ENCODE results near the gene PTPRD.

PTPRD gene

DNA sequence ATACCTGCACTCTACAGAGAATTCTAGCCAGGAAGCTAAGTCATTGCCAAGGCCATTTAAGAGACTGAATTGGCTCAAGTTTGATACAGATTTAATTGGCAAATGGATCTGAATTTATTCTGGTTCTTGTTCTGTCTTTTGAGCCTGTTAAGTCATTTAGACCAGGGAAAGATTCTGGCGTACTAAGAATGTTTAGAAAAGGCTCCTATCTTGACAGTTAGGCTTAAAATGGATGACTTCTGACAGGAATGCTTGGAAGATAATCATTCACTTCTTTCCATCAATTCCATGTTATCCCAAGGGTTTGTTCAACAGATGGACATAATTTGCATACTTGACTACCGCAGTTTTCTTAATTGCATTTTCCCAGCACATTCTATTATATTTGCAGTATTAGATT, 376.6 kb downstream of the PTPRD start:
- H3K4me2 ChIP-seq (ENCODE audit: low read length): no peak overlapping the region
- H3K23ac ChIP-seq (ENCODE audit: low read length): no peak overlapping the region
- no peak overlapping the region for H2BK12ac ChIP-seq (ENCODE audit: low read length)
- no peaks in the 10 kb centered on the region for H3K79me2 ChIP-seq (ENCODE audit: control insufficient read depth, insufficient read depth, low read length, poor library complexity)
- H2AK5ac ChIP-seq (ENCODE audit: low read length): no peak overlapping the region
- no peak overlapping the region for H2BK120ac ChIP-seq (ENCODE audit: insufficient read depth, low read length, poor library complexity)
- H4K12ac ChIP-seq (ENCODE audit: low read depth, low read length): no peak overlapping the region
- H3K36me3 ChIP-seq (ENCODE audit: control insufficient read depth in 1 of 2, insufficient read depth in 2 of 2, low read length in 2 of 2): no peaks in the 10 kb centered on the region
- no peak overlapping the region for H3K14ac ChIP-seq (ENCODE audit: low read length)
- no peak overlapping the region for H3K27ac ChIP-seq (ENCODE audit: low read depth, low read length)
- H4K8ac ChIP-seq (ENCODE audit: low read depth, low read length): no peak overlapping the region
- no CpG with 5 or more reads among the region's 2 CpGs for WGBS (ENCODE audit: extremely low coverage, insufficient coverage, insufficient read length)
- H3K4me1 ChIP-seq (ENCODE audit: control insufficient read depth in 1 of 2, insufficient read depth in 2 of 2, low read length in 2 of 2): no peaks in the 10 kb centered on the region
- H3K9me3 ChIP-seq (ENCODE audit: insufficient read depth, low read depth, low read length): no peaks in the 10 kb centered on the region
- DNase-seq: no peak
- H3K18ac ChIP-seq (ENCODE audit: low read length): no peak overlapping the region
- no peak overlapping the region for H2AFZ ChIP-seq (ENCODE audit: insufficient read depth, low read length, poor library complexity)
- no peak overlapping the region for H4K91ac ChIP-seq (ENCODE audit: low read depth, low read length)
- H3K27me3 ChIP-seq (ENCODE audit: insufficient read depth, low read length): no peaks in the 10 kb centered on the region
- H2BK5ac ChIP-seq (ENCODE audit: low read depth, low read length, poor library complexity): no peak overlapping the region
- H3K79me1 ChIP-seq (ENCODE audit: low read length): no peaks in the 10 kb centered on the region
- H3K9ac ChIP-seq (ENCODE audit: low read length): no peak overlapping the region
- no peak overlapping the region for H3K4ac ChIP-seq (ENCODE audit: low read depth, low read length)
- no peak overlapping the region for H3K4me3 ChIP-seq (ENCODE audit: low read depth, low read length)

DNA sequence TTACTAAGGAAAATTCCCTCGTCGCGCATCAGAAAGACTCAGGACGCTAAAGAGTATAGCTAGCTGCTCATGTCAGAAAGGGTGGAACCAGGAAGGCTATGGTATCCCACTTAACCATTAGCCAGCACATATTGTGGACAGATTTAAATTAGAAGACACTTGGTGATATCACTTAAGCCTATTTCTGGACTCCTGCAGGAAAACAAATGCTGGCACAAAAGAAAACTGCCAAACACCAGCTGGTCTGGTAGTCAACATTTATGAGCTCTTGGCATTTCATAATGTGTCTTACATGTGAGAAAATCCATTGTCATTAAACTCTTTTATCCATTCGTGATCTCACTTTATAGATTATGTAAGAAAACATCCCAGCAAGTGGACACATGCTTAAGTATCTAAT, 377.4 kb downstream of the PTPRD start:
- Histone ChIP-seq H3K4me1 (ENCODE audit: control insufficient read depth in 1 of 2, insufficient read depth in 2 of 2, low read length in 2 of 2) (no peaks in the 10 kb centered on the region), H3K14ac (ENCODE audit: low read length) (no peak overlapping the region), H2AFZ (ENCODE audit: insufficient read depth, low read length, poor library complexity) (no peak overlapping the region), H2BK12ac (ENCODE audit: low read length) (no peak overlapping the region), H2AK5ac (ENCODE audit: low read length) (no peak overlapping the region), H3K4me3 (ENCODE audit: low read depth, low read length) (no peak overlapping the region), H4K8ac (ENCODE audit: low read depth, low read length) (no peak overlapping the region), H3K36me3 (ENCODE audit: control insufficient read depth in 1 of 2, insufficient read depth in 2 of 2, low read length in 2 of 2) (no peaks in the 10 kb centered on the region), H3K27ac (ENCODE audit: low read depth, low read length) (no peak overlapping the region), H3K18ac (ENCODE audit: low read length) (no peak overlapping the region), H3K9ac (ENCODE audit: low read length) (no peak overlapping the region), H4K91ac (ENCODE audit: low read depth, low read length) (no peak overlapping the region), H3K4ac (ENCODE audit: low read depth, low read length) (no peak overlapping the region), H3K4me2 (ENCODE audit: low read length) (no peak overlapping the region), H4K12ac (ENCODE audit: low read depth, low read length) (no peak overlapping the region), H3K79me1 (ENCODE audit: low read length) (no peaks in the 10 kb centered on the region), H3K23ac (ENCODE audit: low read length) (no peak overlapping the region), H3K9me3 (ENCODE audit: insufficient read depth, low read depth, low read length) (no peaks in the 10 kb centered on the region), H2BK120ac (ENCODE audit: insufficient read depth, low read length, poor library complexity) (no peak overlapping the region), H3K27me3 (ENCODE audit: insufficient read depth, low read length) (no peaks in the 10 kb centered on the region), H3K79me2 (ENCODE audit: control insufficient read depth, insufficient read depth, low read length, poor library complexity) (no peaks in the 10 kb centered on the region), H2BK5ac (ENCODE audit: low read depth, low read length, poor library complexity) (no peak overlapping the region)
- no CpG with 5 or more reads among the region's 5 CpGs for WGBS (ENCODE audit: extremely low coverage, insufficient coverage, insufficient read length)
- DNase-seq: no peak

DNA sequence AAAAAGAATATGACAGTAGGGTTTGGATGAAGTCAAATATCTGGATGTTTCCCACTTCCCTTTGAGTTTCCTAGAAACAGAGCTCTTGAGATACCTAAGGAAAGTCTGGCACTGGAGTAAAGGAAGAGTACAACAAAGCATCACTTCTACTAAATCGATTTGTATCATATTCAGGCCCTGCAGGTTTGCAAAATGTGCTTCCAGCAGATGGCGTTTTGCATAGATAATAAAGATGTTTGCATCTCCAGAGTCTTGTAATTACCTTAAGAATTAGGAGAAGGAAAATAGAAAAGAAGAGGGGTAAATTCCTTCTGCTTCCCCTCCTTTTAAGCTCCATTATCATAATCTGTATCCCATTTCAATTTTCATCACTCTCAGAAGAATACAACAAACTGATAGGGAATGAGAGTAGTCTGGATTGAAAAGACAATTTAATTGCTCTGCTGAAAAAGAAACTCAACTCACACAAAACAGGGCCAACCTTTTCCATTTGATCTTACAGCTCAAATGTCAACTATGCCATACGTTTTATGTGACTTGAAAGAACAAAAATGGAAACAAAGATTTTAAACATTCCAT, 380.4 kb downstream of the PTPRD start:
- H3K79me1 ChIP-seq (ENCODE audit: low read length): no peaks in the 10 kb centered on the region
- no peak overlapping the region for H2BK5ac ChIP-seq (ENCODE audit: low read depth, low read length, poor library complexity)
- H3K23ac ChIP-seq (ENCODE audit: low read length): no peak overlapping the region
- no peak overlapping the region for H4K8ac ChIP-seq (ENCODE audit: low read depth, low read length)
- no peak overlapping the region for H4K12ac ChIP-seq (ENCODE audit: low read depth, low read length)
- no CpG with 5 or more reads among the region's 3 CpGs for WGBS (ENCODE audit: extremely low coverage, insufficient coverage, insufficient read length)
- H3K14ac ChIP-seq (ENCODE audit: low read length): no peak overlapping the region
- no peak overlapping the region for H4K91ac ChIP-seq (ENCODE audit: low read depth, low read length)
- no peak overlapping the region for H2AFZ ChIP-seq (ENCODE audit: insufficient read depth, low read length, poor library complexity)
- no peak overlapping the region for H2AK5ac ChIP-seq (ENCODE audit: low read length)
- H3K9me3 ChIP-seq (ENCODE audit: insufficient read depth, low read depth, low read length): no peaks in the 10 kb centered on the region
- no peak overlapping the region for H3K9ac ChIP-seq (ENCODE audit: low read length)
- no peak overlapping the region for H3K4ac ChIP-seq (ENCODE audit: low read depth, low read length)
- H3K79me2 ChIP-seq (ENCODE audit: control insufficient read depth, insufficient read depth, low read length, poor library complexity): no peaks in the 10 kb centered on the region
- no peak overlapping the region for H3K4me3 ChIP-seq (ENCODE audit: low read depth, low read length)
- H3K27ac ChIP-seq (ENCODE audit: low read depth, low read length): no peak overlapping the region
- H2BK12ac ChIP-seq (ENCODE audit: low read length): no peak overlapping the region
- no peak overlapping the region for H3K18ac ChIP-seq (ENCODE audit: low read length)
- H3K4me2 ChIP-seq (ENCODE audit: low read length): no peak overlapping the region
- no peak for DNase-seq
- H3K4me1 ChIP-seq (ENCODE audit: control insufficient read depth in 1 of 2, insufficient read depth in 2 of 2, low read length in 2 of 2): no peaks in the 10 kb centered on the region
- H2BK120ac ChIP-seq (ENCODE audit: insufficient read depth, low read length, poor library complexity): no peak overlapping the region
- H3K36me3 ChIP-seq (ENCODE audit: control insufficient read depth in 1 of 2, insufficient read depth in 2 of 2, low read length in 2 of 2): no peaks in the 10 kb centered on the region
- no peaks in the 10 kb centered on the region for H3K27me3 ChIP-seq (ENCODE audit: insufficient read depth, low read length)

DNA sequence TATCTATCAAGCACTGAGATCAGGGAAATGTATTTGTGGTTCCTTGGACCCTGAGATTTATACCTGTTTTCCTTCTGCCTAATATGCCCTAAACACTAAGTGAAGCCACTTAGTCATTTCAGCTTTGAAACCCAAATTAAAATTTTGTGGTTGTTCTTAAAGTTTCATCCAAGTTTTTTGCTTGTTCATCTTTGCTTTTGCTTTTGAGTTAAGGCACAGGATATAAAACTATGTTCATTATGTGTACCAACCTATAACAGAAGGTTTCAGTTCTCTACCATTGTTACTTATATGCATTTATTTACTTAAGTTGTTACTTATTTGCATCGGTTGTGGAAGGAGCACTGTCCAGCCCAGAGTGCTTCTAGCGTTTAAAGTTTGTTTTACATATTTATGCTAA, 382.3 kb downstream of the PTPRD start:
- H4K12ac ChIP-seq (ENCODE audit: low read depth, low read length): no peak overlapping the region
- H3K27me3 ChIP-seq (ENCODE audit: insufficient read depth, low read length): no peaks in the 10 kb centered on the region
- H3K9ac ChIP-seq (ENCODE audit: low read length): no peak overlapping the region
- H3K9me3 ChIP-seq (ENCODE audit: insufficient read depth, low read depth, low read length): no peaks in the 10 kb centered on the region
- H3K4me1 ChIP-seq (ENCODE audit: control insufficient read depth in 1 of 2, insufficient read depth in 2 of 2, low read length in 2 of 2): no peaks in the 10 kb centered on the region
- no peaks in the 10 kb centered on the region for H3K79me1 ChIP-seq (ENCODE audit: low read length)
- H2BK12ac ChIP-seq (ENCODE audit: low read length): no peak overlapping the region
- H4K8ac ChIP-seq (ENCODE audit: low read depth, low read length): no peak overlapping the region
- no CpG with 5 or more reads among the region's 2 CpGs for WGBS (ENCODE audit: extremely low coverage, insufficient coverage, insufficient read length)
- H2AK5ac ChIP-seq (ENCODE audit: low read length): no peak overlapping the region
- H3K18ac ChIP-seq (ENCODE audit: low read length): no peak overlapping the region
- no peak overlapping the region for H4K91ac ChIP-seq (ENCODE audit: low read depth, low read length)
- no peak overlapping the region for H3K14ac ChIP-seq (ENCODE audit: low read length)
- no peak overlapping the region for H3K4me3 ChIP-seq (ENCODE audit: low read depth, low read length)
- no peak overlapping the region for H3K4ac ChIP-seq (ENCODE audit: low read depth, low read length)
- H2BK5ac ChIP-seq (ENCODE audit: low read depth, low read length, poor library complexity): no peak overlapping the region
- H2AFZ ChIP-seq (ENCODE audit: insufficient read depth, low read length, poor library complexity): no peak overlapping the region
- no peak overlapping the region for H2BK120ac ChIP-seq (ENCODE audit: insufficient read depth, low read length, poor library complexity)
- no peaks in the 10 kb centered on the region for H3K79me2 ChIP-seq (ENCODE audit: control insufficient read depth, insufficient read depth, low read length, poor library complexity)
- no peak for DNase-seq
- no peak overlapping the region for H3K23ac ChIP-seq (ENCODE audit: low read length)
- no peak overlapping the region for H3K27ac ChIP-seq (ENCODE audit: low read depth, low read length)
- H3K4me2 ChIP-seq (ENCODE audit: low read length): no peak overlapping the region
- H3K36me3 ChIP-seq (ENCODE audit: control insufficient read depth in 1 of 2, insufficient read depth in 2 of 2, low read length in 2 of 2): no peaks in the 10 kb centered on the region
